ENCODE measurements around the gene KRTAP3-3. TPM values are rescaled to one million over a fixed set of nuclear protein-coding genes. Genes with fewer than 3 reads are reported as not detected.

Gene KRTAP3-3
- total RNA-seq, 3 donors from 2014 or later (not counting 1 experiment from before 2014, with no cell fraction given) = not detected

- H3K27ac Mint-ChIP-seq = no peak within 1 kb of the TSS
- H3K4me1 Mint-ChIP-seq = no peaks in the 10 kb centered on the region
- H3K4me3 ChIP-seq (ENCODE audit: low read length) = no peak within 1 kb of the TSS
- no peaks in the 10 kb centered on the region for H3K4me1 ChIP-seq (ENCODE audit: control insufficient read depth, insufficient read depth, low read length)
- H3K9me3 ChIP-seq (ENCODE audit: control insufficient read depth, insufficient read depth, low read length) = no peaks in the 10 kb centered on the region
- H3K36me3 Mint-ChIP-seq = no peaks in the 10 kb centered on the region
- intact Hi-C loops (cut with micrococcal nuclease) = no loop called here
- peaks cover 21 to 46% of the 10 kb centered on the region in 2 donors for H3K27me3 Mint-ChIP-seq (ENCODE audit: low read depth in 2 of 2)
- 86% methylated on average over 12 of the region's 12 CpGs for WGBS (ENCODE audit: insufficient coverage)
- H3K27ac ChIP-seq (ENCODE audit: low read length) = no peak within 1 kb of the TSS
- no peaks in the 10 kb centered on the region for H3K9me3 Mint-ChIP-seq
- no peak for TF ChIP-seq CTCF (IDR thresholded peaks at IDR 0.05)
- H3K4me3 Mint-ChIP-seq = no peak within 1 kb of the TSS
- ATAC-seq = no peak
- H3K27me3 ChIP-seq (ENCODE audit: control insufficient read depth, insufficient read depth, low read length) = no peaks in the 10 kb centered on the region
- no peak for DNase-seq
- H3K36me3 ChIP-seq (ENCODE audit: control insufficient read depth, insufficient read depth, low read length) = no peaks in the 10 kb centered on the region
Observed at GRCh38 chr17:41029633-41030245, 35.8 kb upstream of the KRTAP3-3 start, which contains the start of gene KRTAP1-4. Gene KRTAP1-4 (minus strand): TSS chr17:41030195. CDS start chr17:41030078, 117 bp downstream.

DNA sequence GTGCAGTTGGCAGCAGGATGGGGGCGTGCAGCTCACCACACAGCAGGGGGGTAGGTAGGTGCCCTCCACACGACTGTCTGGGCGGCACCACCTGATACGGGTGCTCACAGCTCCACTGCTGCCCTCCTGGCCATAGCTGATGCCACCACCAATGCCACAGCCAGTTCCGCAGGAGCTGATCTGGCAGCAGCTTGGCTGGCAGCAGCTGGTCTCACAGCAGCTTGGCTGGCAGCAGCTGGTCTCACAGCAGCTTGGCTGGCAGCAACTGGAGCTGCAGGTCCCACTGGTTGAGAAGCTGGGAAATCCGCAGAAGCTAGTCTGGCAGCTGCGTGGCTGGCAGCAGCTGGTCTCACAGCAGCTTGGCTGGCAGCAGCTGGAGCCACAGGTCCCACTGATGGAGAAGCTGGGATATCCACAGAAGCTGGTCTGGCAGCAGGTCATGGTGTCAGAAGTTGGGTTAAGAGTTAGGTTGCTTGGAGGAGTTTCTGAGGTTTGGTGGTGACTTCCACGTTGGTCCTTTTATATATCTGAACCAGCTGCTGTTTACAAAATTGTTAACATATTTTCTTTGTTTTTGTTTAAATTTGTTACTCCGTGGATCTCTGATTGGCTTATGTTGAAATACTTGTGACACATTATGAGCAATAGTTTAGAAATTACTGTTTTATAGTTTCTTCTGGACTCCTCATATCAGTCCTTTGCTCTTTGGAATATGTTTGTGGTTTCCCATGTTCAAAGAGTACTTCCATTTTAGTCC lies 32.9 kb upstream of the KRTAP3-3 start, which contains the start of gene KRTAP1-5:
KRTAP1-5 (minus strand) TSS at position 494 of the 757 bp plus-strand sequence; CDS start at position 441, 53 bp downstream.
- ATAC-seq (no peak), DNase-seq (no peak)
- Mint-ChIP-seq H3K4me1 (no peaks in the 10 kb centered on the region), H3K27me3 (ENCODE audit: low read depth in 2 of 2) (peaks cover 24 to 48% of the 10 kb centered on the region in 2 donors), H3K27ac (no peak within 1 kb of the TSS), H3K4me3 (no peak within 1 kb of the TSS), H3K9me3 (no peaks in the 10 kb centered on the region), H3K36me3 (no peaks in the 10 kb centered on the region)
- no peak for TF ChIP-seq CTCF (IDR thresholded peaks at IDR 0.05)
- no peak within 1 kb of the TSS for H3K27ac ChIP-seq (ENCODE audit: low read length)
- intact Hi-C loops (cut with micrococcal nuclease) = no loop called here
- no peaks in the 10 kb centered on the region for H3K9me3 ChIP-seq (ENCODE audit: control insufficient read depth, insufficient read depth, low read length)
- no peak within 1 kb of the TSS for H3K4me3 ChIP-seq (ENCODE audit: low read length)
- 79% methylated on average over 8 of the region's 9 CpGs for WGBS (ENCODE audit: insufficient coverage)
- H3K4me1 ChIP-seq (ENCODE audit: control insufficient read depth, insufficient read depth, low read length) = no peaks in the 10 kb centered on the region
- H3K27me3 ChIP-seq (ENCODE audit: control insufficient read depth, insufficient read depth, low read length) = no peaks in the 10 kb centered on the region
- H3K36me3 ChIP-seq (ENCODE audit: control insufficient read depth, insufficient read depth, low read length) = no peaks in the 10 kb centered on the region

GRCh38 chr17:41024697-41025096 lies 30.7 kb upstream of the KRTAP3-3 start:
- no peaks in the 10 kb centered on the region for H3K27me3 ChIP-seq (ENCODE audit: control insufficient read depth, insufficient read depth, low read length)
- H3K4me3 ChIP-seq (ENCODE audit: low read length) = no peak overlapping the region
- no peaks in the 10 kb centered on the region for H3K9me3 ChIP-seq (ENCODE audit: control insufficient read depth, insufficient read depth, low read length)
- WGBS (ENCODE audit: insufficient coverage) = 71% methylated on average over 3 of the region's 3 CpGs
- Mint-ChIP-seq H3K27ac (no peak overlapping the region), H3K4me1 (no peaks in the 10 kb centered on the region), H3K4me3 (no peak overlapping the region), H3K27me3 (ENCODE audit: low read depth in 2 of 2) (peaks cover 21 to 35% of the 10 kb centered on the region in 2 donors), H3K9me3 (no peaks in the 10 kb centered on the region), H3K36me3 (no peaks in the 10 kb centered on the region)
- intact Hi-C loops (cut with micrococcal nuclease) = no loop called here
- ATAC-seq = no peak
- H3K36me3 ChIP-seq (ENCODE audit: control insufficient read depth, insufficient read depth, low read length) = no peaks in the 10 kb centered on the region
- H3K4me1 ChIP-seq (ENCODE audit: control insufficient read depth, insufficient read depth, low read length) = no peaks in the 10 kb centered on the region
- TF ChIP-seq CTCF (IDR thresholded peaks at IDR 0.05) = no peak
- DNase-seq = no peak
- no peak overlapping the region for H3K27ac ChIP-seq (ENCODE audit: low read length)
